Choroid plexus epithelial cell (primary cell): ENCODE measurements around the gene P4HA1.
A peak's percentile ranks its signal among the peaks of the same experiment; 100 is the strongest.
"Not testable (repeated sequence)": the region's sequence is repeated elsewhere in the genome, so short reads cannot be mapped to it uniquely, and the experiment has no call there.

ENCODE experiments used
- DNase-seq: peaks from one replicate; pipeline ENCODE4 v3.0.0-alpha.2; 2010; ENCODE audit warnings: low read depth
- H3K4me3 ChIP-seq: 2 replicates; pipeline ENCODE4 v1.5.1; 2011; ENCODE audit warnings: low read depth, mild to moderate bottlenecking, control low read depth, low read length, moderate library complexity
- CTCF ChIP-seq: conservative IDR thresholded peaks from 2 replicates; pipeline ENCODE4 v1.5.1; 2011; ENCODE audit warnings: low read depth, mild to moderate bottlenecking, control low read depth, inconsistent platforms, low read length, moderate library complexity

The P4HA1 gene

GRCh38 chr10:73043766-73044377 is 52.8 kb downstream of the P4HA1 start:
- no peak overlapping the region for H3K4me3 ChIP-seq
- peak; percentile 41 for DNase-seq
- no peak for TF ChIP-seq CTCF

DNA sequence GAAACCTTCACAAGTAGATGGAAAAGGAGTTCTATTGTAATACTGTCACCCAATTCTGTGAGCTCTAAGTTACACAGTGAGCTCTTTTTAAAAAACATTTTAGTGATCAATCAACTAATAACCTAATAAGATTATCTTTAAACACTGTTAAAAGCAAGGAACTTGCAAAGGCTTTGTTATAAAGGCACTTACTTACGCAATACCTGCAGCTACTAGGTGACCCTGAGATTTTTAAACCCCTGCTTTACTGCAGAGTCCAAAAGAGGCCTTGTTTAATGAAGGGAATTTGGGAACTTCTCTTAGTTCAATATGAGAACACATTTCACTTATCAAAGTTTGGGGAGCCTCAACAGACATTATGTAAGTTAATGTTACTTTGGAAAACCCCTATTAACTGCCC is 53.3 kb downstream of the P4HA1 start:
- TF ChIP-seq CTCF = no peak
- no peak for DNase-seq
- no peak overlapping the region for H3K4me3 ChIP-seq

DNA sequence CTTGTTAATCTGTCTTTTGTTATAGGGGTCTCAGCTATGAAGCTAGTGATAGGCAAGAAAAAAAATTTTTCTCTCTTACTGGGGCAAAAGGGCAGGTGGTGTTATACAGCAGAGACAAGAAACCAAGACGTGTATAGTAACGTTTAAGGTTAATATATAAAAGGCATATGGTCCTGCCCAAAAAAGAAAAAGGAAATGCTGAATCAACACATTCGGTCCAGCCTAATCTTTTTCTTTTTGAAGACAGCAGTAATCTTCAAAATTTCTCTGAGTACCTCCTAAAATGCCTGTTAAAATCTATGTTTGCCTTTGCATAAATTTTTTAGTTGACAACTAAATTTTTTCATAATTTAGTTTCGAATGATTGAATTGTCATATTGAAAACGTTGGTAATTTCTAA is 54.5 kb downstream of the P4HA1 start:
- TF ChIP-seq CTCF = no peak
- no peak overlapping the region for H3K4me3 ChIP-seq
- no peak for DNase-seq

GRCh38 chr10:73039635-73040034 is 57.0 kb downstream of the P4HA1 start:
- DNase-seq = peak; percentile 64
- TF ChIP-seq CTCF = no peak
- H3K4me3 ChIP-seq = no peak overlapping the region

- not testable (repeated sequence) for DNase-seq, H3K4me3 ChIP-seq
Observed at GRCh38 chr10:73036285-73036684, 60.4 kb downstream of the P4HA1 start.

GRCh38 chr10:73032536-73032935 is 64.1 kb downstream of the P4HA1 start:
- DNase-seq = no peak
- no peak for TF ChIP-seq CTCF

GRCh38 chr10:73026623-73027022 is 70.0 kb downstream of the P4HA1 start:
- DNase-seq, H3K4me3 ChIP-seq: not testable (repeated sequence)

More at GRCh38 chr10:73032536-73032935, 64.1 kb downstream of the P4HA1 start:
- H3K4me3 ChIP-seq = no peak overlapping the region

DNA sequence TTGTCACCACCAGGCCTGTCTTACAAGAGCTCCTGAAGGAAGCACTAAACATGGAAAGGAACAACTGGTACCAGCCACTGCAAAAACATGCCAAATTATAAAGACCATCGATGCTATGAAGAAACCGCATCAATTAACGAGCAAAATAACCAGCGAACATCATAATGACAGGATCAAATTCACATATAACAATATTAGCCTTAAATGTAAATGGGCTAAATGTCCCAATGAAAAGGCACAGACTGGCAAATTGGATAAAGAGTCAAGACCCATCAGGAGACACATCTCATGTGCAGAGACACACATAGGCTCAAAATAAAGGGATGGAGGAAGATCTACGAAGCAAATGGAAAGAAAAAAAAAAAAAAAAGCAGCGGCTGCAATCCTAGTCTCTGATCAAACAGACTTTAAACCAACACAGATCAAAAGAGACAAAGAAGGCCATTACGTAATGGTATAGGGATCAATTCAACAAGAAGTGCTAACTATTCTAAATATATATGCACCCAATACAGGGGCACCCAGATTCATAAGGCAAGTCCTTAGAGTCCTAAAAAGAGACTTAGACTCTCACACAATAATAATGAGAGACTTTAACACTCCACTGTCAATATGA is 73.1 kb downstream of the P4HA1 start:
- H3K4me3 ChIP-seq, DNase-seq: not testable (repeated sequence)

DNA sequence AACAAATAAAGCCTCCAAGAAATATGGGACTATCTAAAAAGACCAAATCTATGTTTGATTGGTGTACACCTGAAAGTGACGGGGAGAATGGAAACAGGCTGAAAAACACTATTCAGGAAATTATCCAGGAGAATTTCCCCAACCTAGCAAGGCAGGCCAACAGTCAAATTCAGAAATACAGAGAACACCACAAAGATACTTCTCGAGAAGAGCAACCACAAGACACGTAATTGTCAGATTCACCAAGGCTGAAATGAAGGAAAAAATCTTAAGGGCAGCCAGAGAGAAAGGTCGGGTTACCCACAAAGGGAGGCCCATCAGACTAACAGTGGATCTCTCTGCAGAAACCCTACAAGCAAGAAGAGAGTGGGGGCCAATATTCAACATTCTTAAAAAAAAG is 73.7 kb downstream of the P4HA1 start:
- not testable (repeated sequence) for DNase-seq, H3K4me3 ChIP-seq

- not testable (repeated sequence) for H3K4me3 ChIP-seq, DNase-seq
Observed at GRCh38 chr10:73021538-73022164, 75.0 kb downstream of the P4HA1 start.
